Loucy (cell line): ENCODE results near the gene SLC22A14.
"Not testable (repeated sequence)": the region's sequence is repeated elsewhere in the genome, so short reads cannot be mapped to it uniquely, and the experiment has no call there.

Experiments used
- H2AFZ ChIP-seq: fragments of 200-600 bp; sonication (generic); 2 replicates; pipeline ENCODE4 v1.6.0; 2016; ENCODE audit warnings: antibody characterized with exemption, mild to moderate bottlenecking, low read length, moderate library complexity
- H3F3A ChIP-seq: fragments of 200-600 bp; 2 replicates; pipeline ENCODE4 v1.6.0; 2016; ENCODE audit warnings: antibody characterized with exemption, low read depth, mild to moderate bottlenecking
- H3K27me3 ChIP-seq: fragments of 200-600 bp; sonication (generic); 2 replicates; pipeline ENCODE4 v1.6.1; 2014; ENCODE audit warnings: low read length, mild to moderate bottlenecking; ENCODE audit not compliant: insufficient read depth, poor library complexity, severe bottlenecking
- H3K36me3 ChIP-seq: fragments of 200-600 bp; sonication (generic); 2 replicates; pipeline ENCODE4 v1.6.1; 2016; ENCODE audit warnings: low read length; ENCODE audit not compliant: insufficient read depth
- H3K4me1 ChIP-seq: fragments of 200-600 bp; sonication (generic); 2 replicates; pipeline ENCODE4 v1.5.1; 2014; ENCODE audit warnings: low read length, mild to moderate bottlenecking; ENCODE audit not compliant: insufficient read depth, poor library complexity, severe bottlenecking
- H3K4me2 ChIP-seq: fragments of 200-600 bp; sonication (generic); 2 replicates; pipeline ENCODE4 v1.6.0; 2014; ENCODE audit warnings: antibody characterized with exemption, low read length, low read depth, mild to moderate bottlenecking; ENCODE audit not compliant: poor library complexity, severe bottlenecking
- H3K4me3 ChIP-seq: fragments of 200-600 bp; sonication (generic); 2 replicates; pipeline ENCODE4 v1.5.1; 2014; ENCODE audit warnings: low read length, mild to moderate bottlenecking, mixed read lengths; ENCODE audit not compliant: poor library complexity, severe bottlenecking
- H3K79me2 ChIP-seq: fragments of 200-600 bp; sonication (generic); 2 replicates; pipeline ENCODE4 v1.6.1; 2014; ENCODE audit warnings: low read length; ENCODE audit not compliant: insufficient read depth
- H3K9ac ChIP-seq: fragments of 200-600 bp; sonication (generic); 2 replicates; pipeline ENCODE4 v1.6.0; 2014; ENCODE audit warnings: mild to moderate bottlenecking, low read depth, low read length, moderate library complexity; ENCODE audit not compliant: poor library complexity, severe bottlenecking
- H3K9me2 ChIP-seq: fragments of 200-600 bp; sonication (generic); replicated peaks from 2 replicates; pipeline ENCODE4 v1.6.1; 2016; ENCODE audit warnings: low read depth, low read length, mixed read lengths
- H3K9me3 ChIP-seq: fragments of 200-600 bp; sonication (generic); 2 replicates; pipeline ENCODE4 v1.6.1; 2014; ENCODE audit warnings: mild to moderate bottlenecking, antibody characterized with exemption, low read length, low read depth; ENCODE audit not compliant: insufficient read depth
- H4K20me1 ChIP-seq: fragments of 200-600 bp; sonication (generic); 2 replicates; pipeline ENCODE4 v1.6.0; 2014; ENCODE audit warnings: antibody characterized with exemption, low read length, mild to moderate bottlenecking; ENCODE audit not compliant: insufficient read depth, poor library complexity, severe bottlenecking
- CTCF ChIP-seq: fragments of 200-600 bp; sonication (generic); conservative IDR thresholded peaks from 2 replicates; pipeline ENCODE4 v1.5.1; 2014; ENCODE audit warnings: mild to moderate bottlenecking, antibody characterized with exemption, low read length
- EZH2phosphoT487 ChIP-seq: fragments of 200-600 bp; IDR thresholded peaks from 2 replicates; pipeline ENCODE4 v1.6.1; 2018; ENCODE audit warnings: antibody characterized with exemption, mild to moderate bottlenecking, moderate library complexity, borderline replicate concordance

The SLC22A14 gene

GRCh38 chr3:38238416-38239008, 43.6 kb upstream of the SLC22A14 start:
- Histone ChIP-seq H3F3A (no peaks in the 10 kb centered on the region), H3K9me3 (peaks cover 17% of the 10 kb centered on the region; the same call in 1 of the 2 replicates), H3K9ac (no peak overlapping the region), H2AFZ (no peak overlapping the region), H3K4me1 (no peaks in the 10 kb centered on the region), H3K27me3 (no peaks in the 10 kb centered on the region), H3K79me2 (no peaks in the 10 kb centered on the region), H3K4me3 (no peak overlapping the region), H3K36me3 (peaks cover 84% of the 10 kb centered on the region), H4K20me1 (no peaks in the 10 kb centered on the region), H3K4me2 (no peak overlapping the region), H3K9me2 (no peaks in the 10 kb centered on the region)
- TF ChIP-seq EZH2phosphoT487 (no peak), CTCF (no peak)

GRCh38 chr3:38242812-38243211, 39.3 kb upstream of the SLC22A14 start:
- H3F3A ChIP-seq, H3K9ac ChIP-seq, H2AFZ ChIP-seq, H4K20me1 ChIP-seq, H3K4me2 ChIP-seq, H3K27me3 ChIP-seq, H3K4me3 ChIP-seq, H3K4me1 ChIP-seq, H3K9me2 ChIP-seq, H3K79me2 ChIP-seq: not testable (repeated sequence)
- Histone ChIP-seq H3K36me3 (peaks cover 77% of the 10 kb centered on the region), H3K9me3 (peaks cover 11% of the 10 kb centered on the region; the same call in 1 of the 2 replicates)

GRCh38 chr3:38245930-38246329, 36.2 kb upstream of the SLC22A14 start:
- peaks cover 80% of the 10 kb centered on the region for H3K36me3 ChIP-seq
- TF ChIP-seq EZH2phosphoT487 (no peak), CTCF (no peak)

GRCh38 chr3:38247366-38248035, 34.6 kb upstream of the SLC22A14 start:
- TF ChIP-seq CTCF (no peak), EZH2phosphoT487 (no peak)

More at GRCh38 chr3:38245930-38246329, 36.2 kb upstream of the SLC22A14 start:
- Histone ChIP-seq H3K9me3 (no peaks in the 10 kb centered on the region), H3K4me3 (no peak overlapping the region), H2AFZ (no peak overlapping the region), H3K9ac (no peak overlapping the region), H3K4me1 (no peaks in the 10 kb centered on the region), H3K9me2 (no peaks in the 10 kb centered on the region), H3K79me2 (no peaks in the 10 kb centered on the region), H4K20me1 (peaks cover 3% of the 10 kb centered on the region), H3K27me3 (no peaks in the 10 kb centered on the region), H3F3A (no peaks in the 10 kb centered on the region), H3K4me2 (no peak overlapping the region)

More at GRCh38 chr3:38247366-38248035, 34.6 kb upstream of the SLC22A14 start:
- Histone ChIP-seq H3K79me2 (no peaks in the 10 kb centered on the region), H3K36me3 (peaks cover 86% of the 10 kb centered on the region), H3K4me3 (no peak overlapping the region), H2AFZ (no peak overlapping the region), H3K9ac (no peak overlapping the region), H3F3A (no peaks in the 10 kb centered on the region), H3K9me2 (no peaks in the 10 kb centered on the region), H3K4me2 (no peak overlapping the region), H3K27me3 (no peaks in the 10 kb centered on the region), H4K20me1 (peaks cover 3% of the 10 kb centered on the region), H3K9me3 (no peaks in the 10 kb centered on the region), H3K4me1 (no peaks in the 10 kb centered on the region)
